CD14-positive monocyte (primary cell): ENCODE data around the gene FGFRL1. TPM values are rescaled to one million over a fixed set of nuclear protein-coding genes. Genes with fewer than 3 reads are reported as not detected.
"Not testable (repeated sequence)": the region's sequence is repeated elsewhere in the genome, so short reads cannot be mapped to it uniquely, and the experiment has no call there.

Experiments used
- DNase-seq, 3 donors: peaks; one replicate each; pipeline ENCODE4 v3.0.0-alpha.2; 2011 to 2022
- H2AFZ ChIP-seq: 2 replicates; pipeline ENCODE4 v1.6.0; 2012; ENCODE audit warnings: mild to moderate bottlenecking, low read depth, low read length, inconsistent platforms; ENCODE audit not compliant: insufficient read depth, poor library complexity, severe bottlenecking
- H3K27ac ChIP-seq, 2 donors: 1 replicate in 1 of 2; 2 replicates in 1 of 2; pipeline ENCODE4 v1.5.1; 2012 to 2013; ENCODE audit warnings: low read length in 2 of 2, control low read depth in 1 of 2, inconsistent platforms in 1 of 2, low read depth in 1 of 2, mild to moderate bottlenecking in 1 of 2
- H3K27me3 ChIP-seq, 2 donors: one replicate each; pipeline versions ENCODE4 v1.6.0 to v1.6.1; 2011 to 2013; ENCODE audit warnings: low read length in 2 of 2; ENCODE audit not compliant: control insufficient read depth in 2 of 2, insufficient read depth in 2 of 2
- H3K36me3 ChIP-seq, 2 donors: replicated peaks in 1 of 2; 1 replicate in 1 of 2; 2 replicates in 1 of 2; pipeline versions ENCODE4 v1.5.1 to v1.6.1; 2012 to 2013; ENCODE audit warnings: low read length in 2 of 2, control low read depth in 1 of 2, inconsistent platforms in 1 of 2, mild to moderate bottlenecking in 1 of 2; ENCODE audit not compliant: insufficient read depth in 2 of 2, control insufficient read depth in 1 of 2
- H3K4me1 ChIP-seq, 2 donors: 1 replicate in 1 of 2; 2 replicates in 1 of 2; pipeline versions ENCODE4 v1.5.1 to v1.6.1; 2012 to 2013; ENCODE audit warnings: low read length in 2 of 2, control low read depth in 1 of 2, inconsistent platforms in 1 of 2, mild to moderate bottlenecking in 1 of 2, moderate library complexity in 1 of 2; ENCODE audit not compliant: insufficient read depth in 2 of 2, control insufficient read depth in 1 of 2
- H3K4me2 ChIP-seq: replicated peaks from 2 replicates; pipeline ENCODE3; 2012; ENCODE audit warnings: low read length, moderate library complexity, mild to moderate bottlenecking; ENCODE audit not compliant: poor library complexity, severe bottlenecking; ENCODE audit errors: extremely low read depth
- H3K4me3 ChIP-seq, 3 experiments: fragments of 200-600 bp in 1 of 3; sonication (generic) in 1 of 3; replicated peaks in 1 of 3; 1 replicate in 2 of 3; 2 replicates in 1 of 3; pipeline ENCODE4 v1.5.1; 2011 to 2013; ENCODE audit warnings: low read length in 3 of 3, mild to moderate bottlenecking in 3 of 3, control low read depth in 2 of 3, low read depth in 2 of 3, inconsistent platforms in 1 of 3, moderate library complexity in 1 of 3
- H3K79me2 ChIP-seq: 2 replicates; pipeline ENCODE4 v1.6.0; 2012; ENCODE audit warnings: mild to moderate bottlenecking, control low read depth, inconsistent platforms, low read length, moderate library complexity; ENCODE audit not compliant: insufficient read depth
- H3K9ac ChIP-seq: 2 replicates; pipeline ENCODE4 v1.6.0; 2017; ENCODE audit warnings: low read length, mild to moderate bottlenecking; ENCODE audit not compliant: insufficient read depth, poor library complexity, severe bottlenecking
- H3K9me3 ChIP-seq, 2 donors: replicated peaks in 1 of 2; 1 replicate in 1 of 2; 2 replicates in 1 of 2; pipeline versions ENCODE4 v1.5.1 to v1.6.1; 2012 to 2013; ENCODE audit warnings: low read length in 2 of 2, control low read depth in 1 of 2; ENCODE audit not compliant: control insufficient read depth in 1 of 2, insufficient read depth in 1 of 2
- H4K20me1 ChIP-seq: 2 replicates; pipeline ENCODE4 v1.6.0; 2012; ENCODE audit warnings: mild to moderate bottlenecking, low read length, control low read depth, moderate library complexity; ENCODE audit not compliant: insufficient read depth
- H3K27ac Mint-ChIP-seq, 7 donors: one replicate each; pipeline ENCODE4 v1.8.0; 2020; ENCODE audit warnings: mild to moderate bottlenecking in 7 of 7, mixed read lengths in 7 of 7, moderate library complexity in 6 of 7, inconsistent platforms in 2 of 7
- H3K27me3 Mint-ChIP-seq, 3 donors: one replicate each; pipeline ENCODE4 v1.8.0; 2021 to 2022; ENCODE audit warnings: low read depth in 3 of 3, mild to moderate bottlenecking in 3 of 3, mixed read lengths in 3 of 3, moderate library complexity in 3 of 3, inconsistent platforms in 1 of 3
- H3K36me3 Mint-ChIP-seq, 2 donors: one replicate each; pipeline ENCODE4 v1.8.0; 2020; ENCODE audit warnings: mixed read lengths in 2 of 2, inconsistent platforms in 1 of 2, mild to moderate bottlenecking in 1 of 2
- H3K4me1 Mint-ChIP-seq: one replicate; pipeline ENCODE4 v1.8.0; 2020; ENCODE audit warnings: mild to moderate bottlenecking, mixed read lengths
- H3K4me3 Mint-ChIP-seq, 2 donors: one replicate each; pipeline ENCODE4 v1.8.0; 2020; ENCODE audit warnings: mild to moderate bottlenecking in 2 of 2, mixed read lengths in 2 of 2, moderate library complexity in 1 of 2
- H3K9me3 Mint-ChIP-seq, 7 donors: one replicate each; pipeline ENCODE4 v1.8.0; 2020 to 2022; ENCODE audit warnings: mixed read lengths in 7 of 7, mild to moderate bottlenecking in 6 of 7, moderate library complexity in 6 of 7, inconsistent platforms in 2 of 7
- WGBS: methylation state at CpG from one replicate; pipeline ENCODE4 v1.1.5; 2013; ENCODE audit warnings: missing lambda C conversion rate; ENCODE audit not compliant: insufficient coverage; 5-methylcytosine and 5-hydroxymethylcytosine counted together
- intact Hi-C, 2 donors: fragments of 100-400 bp; cut with micrococcal nuclease; formaldehyde crosslinking; loops; one replicate each; pipeline versions ENCODE4 v1.15.0 to v1.15.1; 2023
- polyA plus RNA-seq, 3 donors: library from polyadenylated mRNA; depleted of rRNA in 1 of 3; unstranded in 2 of 3; stranded (reverse) in 1 of 3; fragments of 300-500 nt in 2 of 3; fragments of >200 nt in 1 of 3; fragmentation: Illumina TruSeq in 2 of 3; gene quantifications; 1 replicate in 2 of 3; 2 replicates in 1 of 3; pipeline ENCODE4 v1.2.3, GENCODE V29; 2012 to 2021

Gene FGFRL1
- polyA plus RNA-seq, 3 donors: 0.17 to 77.7 (median 0.28) TPM

GRCh38 chr4:1054696-1055242, 43.3 kb downstream of the FGFRL1 start:
- H3K4me1 ChIP-seq, H3K79me2 ChIP-seq, H3K27ac ChIP-seq, DNase-seq, H3K9ac ChIP-seq, H3K4me3 Mint-ChIP-seq, intact Hi-C loops, H3K4me2 ChIP-seq, H3K27ac Mint-ChIP-seq, H3K4me3 ChIP-seq, H4K20me1 ChIP-seq, H3K36me3 ChIP-seq, H2AFZ ChIP-seq, H3K36me3 Mint-ChIP-seq: not testable (repeated sequence)
- peaks cover 19 to 45% (median 42%) of the 10 kb centered on the region in 3 donors for H3K27me3 Mint-ChIP-seq
- peaks cover 9 to 21% of the 10 kb centered on the region in 2 donors for H3K27me3 ChIP-seq
- H3K9me3 ChIP-seq: peaks cover 1 to 11% of the 10 kb centered on the region in 2 donors
- peaks cover 10% of the 10 kb centered on the region for H3K4me1 Mint-ChIP-seq
- peaks cover 4 to 23% (median 10%) of the 10 kb centered on the region in 7 donors for H3K9me3 Mint-ChIP-seq
- WGBS: 98% methylated on average over 4 of the region's 11 CpGs

- DNase-seq, H3K4me3 ChIP-seq, H3K36me3 Mint-ChIP-seq, H3K36me3 ChIP-seq, H3K4me2 ChIP-seq, H3K27ac ChIP-seq, H3K4me1 ChIP-seq, H2AFZ ChIP-seq, H3K9me3 ChIP-seq, H3K9ac ChIP-seq, H4K20me1 ChIP-seq, H3K79me2 ChIP-seq, intact Hi-C loops: not testable (repeated sequence)
- WGBS: 54% methylated on average over 10 of the region's 13 CpGs
- Mint-ChIP-seq H3K4me1 (peaks cover 10% of the 10 kb centered on the region), H3K9me3 (peaks cover 4 to 18% (median 10%) of the 10 kb centered on the region in 7 donors), H3K4me3 (peak overlapping the region; percentile 18 to 84), H3K27me3 (peaks cover 17 to 41% (median 38%) of the 10 kb centered on the region in 3 donors), H3K27ac (peak overlapping the region in 3 of 7 donors; percentile 42 to 68 (median 55))
- H3K27me3 ChIP-seq: peaks cover 9 to 21% of the 10 kb centered on the region in 2 donors
These were observed 43.8 kb downstream of the FGFRL1 start for GRCh38 chr4:1055243-1055701.
